H9 (cell line): ENCODE results near the gene DIPK1B. TPM values are rescaled to one million over a fixed set of nuclear protein-coding genes. Genes with fewer than 3 reads are reported as not detected.

Experiments used
- DNase-seq: peaks from one replicate; pipeline ENCODE4 v3.0.0-alpha.2; 2017
- H2AFZ ChIP-seq: one replicate; pipeline ENCODE4 v1.6.1; 2013; ENCODE audit warnings: mild to moderate bottlenecking, low read length, control low read depth, moderate library complexity
- H2AK5ac ChIP-seq: 2 replicates; pipeline ENCODE4 v1.6.1; 2013; ENCODE audit warnings: low read length, control low read depth, mixed read lengths; ENCODE audit not compliant: insufficient read length
- H2BK120ac ChIP-seq: one replicate; pipeline ENCODE4 v1.6.1; 2013; ENCODE audit warnings: low read depth, mild to moderate bottlenecking, low read length, control low read depth, inconsistent platforms; ENCODE audit not compliant: poor library complexity, severe bottlenecking
- H2BK12ac ChIP-seq: 2 replicates; pipeline ENCODE4 v1.6.1; 2013; ENCODE audit warnings: low read length, control low read depth, mixed read lengths, low read depth; ENCODE audit not compliant: insufficient read length
- H2BK15ac ChIP-seq: 2 replicates; pipeline ENCODE4 v1.6.1; 2013; ENCODE audit warnings: low read depth, low read length, control low read depth
- H2BK20ac ChIP-seq: one replicate; pipeline ENCODE4 v1.6.1; 2013; ENCODE audit warnings: low read depth, mild to moderate bottlenecking, low read length, control low read depth, inconsistent platforms; ENCODE audit not compliant: poor library complexity, severe bottlenecking
- H2BK5ac ChIP-seq: 2 replicates; pipeline ENCODE4 v1.6.1; 2013; ENCODE audit warnings: low read length, control low read depth, mixed read lengths; ENCODE audit not compliant: insufficient read length
- H3K14ac ChIP-seq: 2 replicates; pipeline ENCODE4 v1.6.1; 2013; ENCODE audit warnings: low read length, control low read depth; ENCODE audit not compliant: insufficient read depth
- H3K18ac ChIP-seq: 2 replicates; pipeline ENCODE4 v1.6.1; 2013; ENCODE audit warnings: low read depth, mild to moderate bottlenecking, mixed read lengths, low read length, control low read depth; ENCODE audit not compliant: insufficient read length
- H3K23ac ChIP-seq: 2 replicates; pipeline ENCODE4 v1.6.1; 2013; ENCODE audit warnings: low read length, control low read depth, mixed read lengths, low read depth; ENCODE audit not compliant: insufficient read length
- H3K23me2 ChIP-seq: 2 replicates; pipeline ENCODE4 v1.6.1; 2013; ENCODE audit warnings: low read depth, mild to moderate bottlenecking, mixed read lengths, low read length, control low read depth; ENCODE audit not compliant: insufficient read length, poor library complexity, severe bottlenecking
- H3K27ac ChIP-seq: 2 replicates; pipeline ENCODE4 v1.5.1; 2013; ENCODE audit warnings: low read length, control low read depth, mixed read lengths, low read depth; ENCODE audit not compliant: insufficient read length
- H3K27me3 ChIP-seq: 2 replicates; pipeline ENCODE4 v1.6.1; 2013; ENCODE audit warnings: low read length, control low read depth, inconsistent platforms; ENCODE audit not compliant: insufficient read depth
- H3K4ac ChIP-seq: 2 replicates; pipeline ENCODE4 v1.6.1; 2013; ENCODE audit warnings: low read depth, mild to moderate bottlenecking, control low read depth, inconsistent platforms, low read length, moderate library complexity
- H3K4me1 ChIP-seq: 2 replicates; pipeline ENCODE4 v1.6.1; 2013; ENCODE audit warnings: low read length, control low read depth, inconsistent platforms; ENCODE audit not compliant: insufficient read depth
- H3K4me2 ChIP-seq: 2 replicates; pipeline ENCODE4 v1.6.1; 2013; ENCODE audit warnings: low read length, control low read depth, mixed read lengths; ENCODE audit not compliant: insufficient read length, insufficient read depth
- H3K56ac ChIP-seq: 2 replicates; pipeline ENCODE4 v1.6.1; 2013; ENCODE audit warnings: low read depth, mild to moderate bottlenecking, mixed read lengths, low read length, control low read depth; ENCODE audit not compliant: insufficient read length
- H3K79me1 ChIP-seq: 2 replicates; pipeline ENCODE4 v1.6.1; 2013; ENCODE audit warnings: low read depth, mild to moderate bottlenecking, moderate library complexity, low read length, control low read depth, inconsistent platforms; ENCODE audit not compliant: insufficient read depth, poor library complexity, severe bottlenecking
- H3K79me2 ChIP-seq: 2 replicates; pipeline ENCODE4 v1.6.1; 2013; ENCODE audit warnings: low read length, control low read depth, inconsistent platforms; ENCODE audit not compliant: insufficient read depth
- H3K9ac ChIP-seq: 2 replicates; pipeline ENCODE4 v1.6.1; 2013; ENCODE audit warnings: low read length, control low read depth, mixed read lengths; ENCODE audit not compliant: insufficient read length; ENCODE audit errors: extremely low read depth
- H3K9me3 ChIP-seq: one replicate; pipeline ENCODE4 v1.6.1; 2013; ENCODE audit warnings: low read depth, low read length, inconsistent platforms; ENCODE audit not compliant: control insufficient read depth
- H3T11ph ChIP-seq: one replicate; pipeline ENCODE4 v1.6.1; 2013; ENCODE audit warnings: mild to moderate bottlenecking, low read length, control low read depth, inconsistent platforms
- H4K20me1 ChIP-seq: one replicate; pipeline ENCODE4 v1.6.1; 2013; ENCODE audit not compliant: control insufficient read depth, insufficient read length, insufficient read depth
- H4K5ac ChIP-seq: 2 replicates; pipeline ENCODE4 v1.6.1; 2013; ENCODE audit warnings: low read depth, mild to moderate bottlenecking, mixed read lengths, low read length, control low read depth; ENCODE audit not compliant: insufficient read length
- H4K8ac ChIP-seq: replicated peaks from 2 replicates; pipeline ENCODE4 v1.6.1; 2013; ENCODE audit warnings: low read length, control low read depth, mixed read lengths, low read depth; ENCODE audit not compliant: insufficient read length
- H4K91ac ChIP-seq: 2 replicates; pipeline ENCODE4 v1.6.1; 2013; ENCODE audit warnings: low read depth, mild to moderate bottlenecking, moderate library complexity, mixed read lengths, low read length, control low read depth; ENCODE audit not compliant: insufficient read length
- H3K27ac Mint-ChIP-seq, 3 experiments: 2 replicates in 2 of 3; 3 replicates in 1 of 3; pipeline ENCODE4 v1.8.0; 2020 to 2021; ENCODE audit warnings: mixed read lengths in 3 of 3, mild to moderate bottlenecking in 1 of 3, moderate library complexity in 1 of 3
- H3K27me3 Mint-ChIP-seq: 2 replicates; pipeline ENCODE4 v1.8.0; 2021; ENCODE audit warnings: low read depth, mild to moderate bottlenecking, moderate library complexity, mixed read lengths
- H3K36me3 Mint-ChIP-seq, 3 experiments: 2 replicates in 2 of 3; 3 replicates in 1 of 3; pipeline ENCODE4 v1.8.0; 2020 to 2021; ENCODE audit warnings: low read depth in 3 of 3, mixed read lengths in 3 of 3; ENCODE audit not compliant: insufficient read depth in 1 of 3
- H3K4me1 Mint-ChIP-seq, 2 experiments: 2 replicates each; pipeline ENCODE4 v1.8.0; 2020; ENCODE audit warnings: mixed read lengths in 2 of 2
- H3K4me3 Mint-ChIP-seq, 2 experiments: 2 replicates in 1 of 2; 3 replicates in 1 of 2; pipeline ENCODE4 v1.8.0; 2020 to 2021; ENCODE audit warnings: mild to moderate bottlenecking in 2 of 2, mixed read lengths in 2 of 2, moderate library complexity in 1 of 2
- H3K9me3 Mint-ChIP-seq, 2 experiments: 2 replicates in 1 of 2; 3 replicates in 1 of 2; pipeline ENCODE4 v1.8.0; 2020; ENCODE audit warnings: mild to moderate bottlenecking in 2 of 2, mixed read lengths in 2 of 2, moderate library complexity in 1 of 2
- CTCF ChIP-seq: fragments of 200-600 bp; sonication (generic); conservative IDR thresholded peaks from 3 replicates; pipeline ENCODE4 v1.8.0; 2021; ENCODE audit warnings: antibody characterized with exemption, mild to moderate bottlenecking
- WGBS: extraction: QIAGEN DNeasy Blood & Tissue Kit; methylation state at CpG from one replicate; pipeline ENCODE4 v1.1.7; 2013; ENCODE audit warnings: missing lambda C conversion rate, low lambda C conversion rate, mixed read lengths; ENCODE audit not compliant: insufficient read length; ENCODE audit errors: extremely low coverage; 5-methylcytosine and 5-hydroxymethylcytosine counted together
- total RNA-seq: library from RNA; stranded (reverse); gene quantifications from 2 replicates; pipeline ENCODE4 v1.2.1, GENCODE V29; 2021

DIPK1B gene
- total RNA-seq, 1 experiment from 2014 or later: 40.3 TPM

GRCh38 chr9:136739509-136739908 lies 27.1 kb downstream of the DIPK1B start:
- DNase-seq: no peak
- no peak overlapping the region for H2BK15ac ChIP-seq
- no peak overlapping the region for H3K27ac ChIP-seq
- no peaks in the 10 kb centered on the region for H3K9me3 ChIP-seq
- Mint-ChIP-seq H3K27ac (no peak overlapping the region), H3K36me3 (no peaks in the 10 kb centered on the region), H3K9me3 (no peaks in the 10 kb centered on the region), H3K4me3 (no peak overlapping the region), H3K4me1 (peaks cover 0 to 16% of the 10 kb centered on the region in 2 experiments; a peak in 1 of 4 replicates), H3K27me3 (peaks cover 7% of the 10 kb centered on the region)
- H4K8ac ChIP-seq: no peak overlapping the region
- H4K20me1 ChIP-seq: no peaks in the 10 kb centered on the region
- H3K79me1 ChIP-seq: no peaks in the 10 kb centered on the region
- no peak overlapping the region for H3K56ac ChIP-seq
- no CpG with 5 or more reads among the region's 23 CpGs for WGBS
- H4K91ac ChIP-seq: no peak overlapping the region
- H2AFZ ChIP-seq: no peak overlapping the region
- H2BK20ac ChIP-seq: no peak overlapping the region
- H4K5ac ChIP-seq: no peak overlapping the region
- H2AK5ac ChIP-seq: no peak overlapping the region
- H3K27me3 ChIP-seq: no peaks in the 10 kb centered on the region
- no peak overlapping the region for H3K4ac ChIP-seq
- H3K23me2 ChIP-seq: no peaks in the 10 kb centered on the region
- no peak for TF ChIP-seq CTCF
- H3K18ac ChIP-seq: no peak overlapping the region
- H2BK5ac ChIP-seq: no peak overlapping the region
- no peak overlapping the region for H3K9ac ChIP-seq
- H3K4me1 ChIP-seq: no peaks in the 10 kb centered on the region
- H3K4me2 ChIP-seq: no peak overlapping the region
- H3K14ac ChIP-seq: no peak overlapping the region; the same call in 1 of the 2 replicates
- no peak overlapping the region for H2BK120ac ChIP-seq
- H3T11ph ChIP-seq: no peak overlapping the region
- H3K23ac ChIP-seq: no peak overlapping the region
- no peak overlapping the region for H2BK12ac ChIP-seq
- no peaks in the 10 kb centered on the region for H3K79me2 ChIP-seq
